Uterus (tissue), 2 donors: ENCODE measurements around the gene SYNGAP1.
A peak's percentile ranks its signal among the peaks of the same experiment; 100 is the strongest.

Experiments
- CTCF ChIP-seq, 4 experiments: fragments of 200-600 bp in 2 of 4; fragments of 450-650 bp in 2 of 4; sonication (generic) in 2 of 4; IDR thresholded peaks; one replicate each; pipeline ENCODE4 v1.5.1; 2016 to 2019; ENCODE audit warnings: antibody characterized with exemption in 4 of 4, mild to moderate bottlenecking in 2 of 4, moderate library complexity in 1 of 4
- POLR2A ChIP-seq, 2 donors: fragments of 450-650 bp; IDR thresholded peaks; one replicate each; pipeline ENCODE4 v1.6.1; 2016; ENCODE audit warnings: antibody characterized with exemption in 2 of 2, mild to moderate bottlenecking in 1 of 2, moderate library complexity in 1 of 2

- TF ChIP-seq POLR2A (IDR thresholded peaks at IDR 0.05) (no peak), CTCF (IDR thresholded peaks at IDR 0.05) (peak in 1 of 4 experiments; percentile 8)
Observed at GRCh38 chr6:33418690-33419291, 1.1 kb upstream of the SYNGAP1 start.
